Kidney (tissue), 14 donors: ENCODE results near the gene HELB. TPM values are rescaled to one million over a fixed set of nuclear protein-coding genes. Genes with fewer than 3 reads are reported as not detected.

Source experiments
- DNase-seq, 5 donors: peaks; one replicate each; pipeline ENCODE4 v3.0.0-alpha.2; 2013 to 2020
- FAIRE-seq: peaks from 2 replicates; lab custom pipeline; 2012; peaks lifted over from hg19 to GRCh38; lab: Jason Lieb, UNC
- H3K27ac ChIP-seq, 2 donors: one replicate each; pipeline ENCODE4 v1.7.0; 2013; ENCODE audit warnings: low read depth in 2 of 2, low read length in 2 of 2, inconsistent platforms in 1 of 2
- H3K27me3 ChIP-seq: one replicate; pipeline ENCODE4 v1.7.1; 2013; ENCODE audit warnings: low read length, inconsistent platforms; ENCODE audit not compliant: control insufficient read depth, insufficient read depth
- H3K36me3 ChIP-seq, 3 donors: one replicate each; pipeline versions ENCODE4 v1.7.0 to v1.7.1; 2013; ENCODE audit warnings: low read length in 3 of 3, control low read depth in 1 of 3, inconsistent platforms in 1 of 3; ENCODE audit not compliant: insufficient read depth in 3 of 3, control insufficient read depth in 2 of 3
- H3K4me1 ChIP-seq, 3 donors: one replicate each; pipeline versions ENCODE4 v1.7.0 to v1.7.1; 2013; ENCODE audit warnings: low read length in 3 of 3, inconsistent platforms in 1 of 3, low read depth in 1 of 3; ENCODE audit not compliant: control insufficient read depth in 2 of 3, insufficient read depth in 2 of 3
- H3K4me3 ChIP-seq, 3 donors: one replicate each; pipeline versions ENCODE4 v1.7.0 to v1.8.1; 2013; ENCODE audit warnings: low read length in 3 of 3, control low read depth in 1 of 3, inconsistent platforms in 1 of 3
- H3K9ac ChIP-seq, 3 donors: one replicate each; pipeline versions ENCODE4 v1.7.0 to v1.7.1; 2013; ENCODE audit warnings: low read length in 3 of 3, control low read depth in 1 of 3, inconsistent platforms in 1 of 3
- H3K9me3 ChIP-seq, 3 donors: one replicate each; pipeline versions ENCODE4 v1.7.0 to v1.7.1; 2013; ENCODE audit warnings: low read length in 3 of 3, control low read depth in 1 of 3, inconsistent platforms in 1 of 3; ENCODE audit not compliant: control insufficient read depth in 2 of 3, insufficient read depth in 1 of 3
- CTCF ChIP-seq: IDR thresholded peaks from 3 replicates; pipeline ENCODE4 v1.5.1; 2012; ENCODE audit warnings: mild to moderate bottlenecking, moderate library complexity, borderline replicate concordance; ENCODE audit not compliant: insufficient read depth; ENCODE audit errors: extremely low read depth
- intact Hi-C: fragments of 100-400 bp; cut with DNase I; formaldehyde crosslinking; loops from one replicate; pipeline ENCODE4 v1.11.1; 2022
- polyA plus RNA-seq: library from polyadenylated mRNA; stranded (reverse); fragments of 350-450 nt; fragmentation: Illumina TruSeq; extraction: RNeasy Lipid Tissue Mini Kit (QIAGEN cat#74804); gene quantifications from one replicate; pipeline ENCODE4 v1.2.3, GENCODE V29; 2014; ENCODE audit warnings: low read depth, low replicate concordance; ENCODE audit not compliant: insufficient read depth
- total RNA-seq: library from RNA; stranded (reverse); fragmentation: NEBNext Ultra II Directional; extraction: Animal tissue kit (Norgen Biotek cat#: 25700); gene quantifications from one replicate; pipeline ENCODE4 v1.2.1, GENCODE V29; 2021
- donor health status: control.
- donor health status: control.
- donor health status: control.
- donor health status: control.
- donor health status: control.
- donor health status: DM: yes; HTN: yes; CAD: no.
- donor health status: Normal renal cell carcinoma (clear cell type).

The HELB gene
- total and polyA plus RNA-seq, 2 donors from 2014 or later: 0.41 to 7.3 TPM

GRCh38 chr12:66287275-66287674, 15.0 kb upstream of the HELB start:
- H3K4me3 ChIP-seq: no peak overlapping the region
- no peaks in the 10 kb centered on the region for H3K27me3 ChIP-seq
- intact Hi-C loops: no loop called here
- DNase-seq: no peak
- no peaks in the 10 kb centered on the region for H3K4me1 ChIP-seq
- FAIRE-seq: no peak
- H3K9me3 ChIP-seq: no peaks in the 10 kb centered on the region
- no peaks in the 10 kb centered on the region for H3K36me3 ChIP-seq
- TF ChIP-seq CTCF: no peak
- no peak overlapping the region for H3K27ac ChIP-seq
- no peak overlapping the region for H3K9ac ChIP-seq

GRCh38 chr12:66288121-66288520, 14.2 kb upstream of the HELB start:
- H3K9me3 ChIP-seq: no peaks in the 10 kb centered on the region
- FAIRE-seq: no peak
- H3K9ac ChIP-seq: no peak overlapping the region
- intact Hi-C loops: no loop called here
- H3K4me3 ChIP-seq: no peak overlapping the region
- no peaks in the 10 kb centered on the region for H3K4me1 ChIP-seq
- DNase-seq: no peak
- no peak for TF ChIP-seq CTCF
- no peaks in the 10 kb centered on the region for H3K27me3 ChIP-seq
- no peak overlapping the region for H3K27ac ChIP-seq
- H3K36me3 ChIP-seq: no peaks in the 10 kb centered on the region

GRCh38 chr12:66289485-66289884, 12.8 kb upstream of the HELB start:
- TF ChIP-seq CTCF: no peak
- DNase-seq (no peak), FAIRE-seq (no peak)
- H3K36me3 ChIP-seq: no peaks in the 10 kb centered on the region
- no peaks in the 10 kb centered on the region for H3K4me1 ChIP-seq
- H3K4me3 ChIP-seq: no peak overlapping the region
- H3K27me3 ChIP-seq: no peaks in the 10 kb centered on the region
- no peak overlapping the region for H3K27ac ChIP-seq
- H3K9ac ChIP-seq: no peak overlapping the region
- intact Hi-C loops: no loop called here
- no peaks in the 10 kb centered on the region for H3K9me3 ChIP-seq

GRCh38 chr12:66290716-66291200, 11.5 kb upstream of the HELB start:
- Histone ChIP-seq H3K36me3 (no peaks in the 10 kb centered on the region), H3K9ac (no peak overlapping the region), H3K4me1 (no peaks in the 10 kb centered on the region), H3K27ac (no peak overlapping the region), H3K9me3 (no peaks in the 10 kb centered on the region), H3K4me3 (no peak overlapping the region), H3K27me3 (no peaks in the 10 kb centered on the region)
- TF ChIP-seq CTCF: no peak
- intact Hi-C loops: no loop called here
- DNase-seq (no peak), FAIRE-seq (no peak)
